Measurements from ENCODE around the gene PCDH8.

Gene PCDH8

GRCh38 chr13:52812941-52813340, 35.5 kb downstream of the PCDH8 start:
- DNase-seq (ENCODE audit: low spot score) = no peak

GRCh38 chr13:52811841-52812240, 36.6 kb downstream of the PCDH8 start:
- no peak for DNase-seq (ENCODE audit: low spot score)

- no peak for DNase-seq (ENCODE audit: low spot score)
Observed at GRCh38 chr13:52810526-52810925, 37.9 kb downstream of the PCDH8 start.

GRCh38 chr13:52810011-52810410, 38.4 kb downstream of the PCDH8 start:
- no peak for DNase-seq (ENCODE audit: low spot score)

- no peak for DNase-seq (ENCODE audit: low spot score)
Observed at GRCh38 chr13:52809310-52809769, 39.1 kb downstream of the PCDH8 start.

GRCh38 chr13:52808842-52809219, 39.6 kb downstream of the PCDH8 start:
- DNase-seq (ENCODE audit: low spot score) = no peak

- no peak for DNase-seq (ENCODE audit: low spot score)
Observed at GRCh38 chr13:52806029-52806428, 42.4 kb downstream of the PCDH8 start.

GRCh38 chr13:52804202-52804641, 44.2 kb downstream of the PCDH8 start:
- DNase-seq (ENCODE audit: low spot score) = no peak

GRCh38 chr13:52800856-52801255, 47.6 kb downstream of the PCDH8 start:
- no peak for DNase-seq (ENCODE audit: low spot score)

- DNase-seq (ENCODE audit: low spot score) = no peak
Observed at GRCh38 chr13:52798770-52799430, 49.5 kb downstream of the PCDH8 start.

- no peak for DNase-seq (ENCODE audit: low spot score)
Observed at GRCh38 chr13:52797176-52797575, 51.3 kb downstream of the PCDH8 start.

GRCh38 chr13:52794589-52794988, 53.9 kb downstream of the PCDH8 start:
- DNase-seq (ENCODE audit: low spot score) = no peak

GRCh38 chr13:52793515-52794061, 54.9 kb downstream of the PCDH8 start:
- no peak for DNase-seq (ENCODE audit: low spot score)

Data from left forelimb (tissue), 1 donor.